K562 (cell line): Measurements from ENCODE around the gene BBS5. TPM values are rescaled to one million over a fixed set of nuclear protein-coding genes. Genes with fewer than 3 reads are reported as not detected.

Experiments used
- FOXA3 ChIP-seq, 2 experiments: fragments of 450-650 bp in 1 of 2; sonication (generic) in 1 of 2; formaldehyde crosslinking; IDR thresholded peaks in 1 of 2; conservative IDR thresholded peaks in 1 of 2; 2 replicates each; pipeline versions ENCODE4 v1.4.0 to v1.8.0; 2020 to 2022; ENCODE audit warnings: mild to moderate bottlenecking in 2 of 2, missing genetic modification reagents in 1 of 2
- MTA3 ChIP-seq: fragments of 450-650 bp; formaldehyde crosslinking; IDR thresholded peaks from 2 replicates; pipeline ENCODE4 v1.6.1; 2017; ENCODE audit warnings: mild to moderate bottlenecking, borderline replicate concordance
- NR2C2 ChIP-seq, 2 experiments: fragments of 200-800 bp in 1 of 2; sonication (Bioruptor generic) in 1 of 2; sonication (generic) in 1 of 2; formaldehyde crosslinking in 1 of 2; IDR thresholded peaks; 2 replicates each; pipeline versions ENCODE4 v1.6.1 to v1.8.0; 2016 to 2022; ENCODE audit warnings: mild to moderate bottlenecking in 1 of 2, missing compliant biosample characterization in 1 of 2, missing genetic modification characterization in 1 of 2, missing genetic modification reagents in 1 of 2
- PML ChIP-seq: IDR thresholded peaks from 2 replicates; pipeline ENCODE4 v1.6.1; 2012; ENCODE audit warnings: low read length, inconsistent platforms
- SMC3 ChIP-seq: conservative IDR thresholded peaks from 2 replicates; pipeline ENCODE4 v1.6.1; 2011; ENCODE audit warnings: low read depth, low read length, improper control_type of control experiment; ENCODE audit not compliant: insufficient read depth
- SREBF1 ChIP-seq: fragments of 150-350 bp; IDR thresholded peaks from 2 replicates; pipeline ENCODE4 v1.6.1; 2014; ENCODE audit warnings: antibody characterized with exemption, low read depth, low read length, borderline replicate concordance
- ZNF586 ChIP-seq: fragments of 450-650 bp; formaldehyde crosslinking; conservative IDR thresholded peaks from 2 replicates; pipeline ENCODE4 v1.4.0; 2020; ENCODE audit warnings: mild to moderate bottlenecking, moderate library complexity
- ZNF780A ChIP-seq: fragments of 250-450 bp; sonication (Bioruptor Pico); IDR thresholded peaks from 2 replicates; pipeline ENCODE4 v1.5.0; 2021; ENCODE audit warnings: mild to moderate bottlenecking
- polyA plus RNA-seq, 8 experiments: library from polyadenylated mRNA; depleted of rRNA in 4 of 8; stranded (reverse) in 5 of 8; unstranded in 3 of 8; fragments of >200 nt; fragmentation: Nextera tagmentation in 2 of 8; fragmentation: Illumina TruSeq in 1 of 8; extraction: Ambion mirVana in 2 of 8; extraction: Trizol in 1 of 8; gene quantifications; 2 replicates each; pipeline versions ENCODE4 v1.2.1 to v1.2.3, GENCODE V29; 2011 to 2014; ENCODE audit warnings: inconsistent platforms in 1 of 8, missing spikeins in 1 of 8
- total RNA-seq, 7 experiments: library from RNA; depleted of rRNA in 6 of 7; stranded (reverse); fragments of >200 nt in 6 of 7; fragmentation: Illumina TruSeq in 2 of 7; extraction: Trizol in 2 of 7; gene quantifications; 2 replicates each; pipeline versions ENCODE4 v1.2.1 to v1.2.3, GENCODE V29; 2011 to 2021; ENCODE audit warnings: low replicate concordance in 1 of 7
- TF ChIP-seq, protein P1 (sequence below), 2 experiments: fragments of 450-650 bp in 1 of 2; IDR thresholded peaks; 2 replicates each; pipeline ENCODE4 v1.6.1; 2011 to 2017; ENCODE audit warnings: low read depth in 2 of 2, antibody characterized with exemption in 1 of 2, borderline replicate concordance in 1 of 2, low read length in 1 of 2, mild to moderate bottlenecking in 1 of 2, mixed read lengths in 1 of 2; ENCODE audit not compliant: control insufficient read depth in 1 of 2
- TF ChIP-seq, protein P2 (sequence below): fragments of 200-600 bp; sonication (generic); IDR thresholded peaks from one replicate; pipeline ENCODE4 v1.6.1; 2012; ENCODE audit warnings: mild to moderate bottlenecking, low read depth, low read length, inconsistent platforms

The BBS5 gene
- total and polyA plus RNA-seq, 9 of the 15 experiments (the other 6 are each of a cell fraction or from before 2014, with no cell fraction given), result 0.48 to 6.9 (median 4.3) TPM

DNA sequence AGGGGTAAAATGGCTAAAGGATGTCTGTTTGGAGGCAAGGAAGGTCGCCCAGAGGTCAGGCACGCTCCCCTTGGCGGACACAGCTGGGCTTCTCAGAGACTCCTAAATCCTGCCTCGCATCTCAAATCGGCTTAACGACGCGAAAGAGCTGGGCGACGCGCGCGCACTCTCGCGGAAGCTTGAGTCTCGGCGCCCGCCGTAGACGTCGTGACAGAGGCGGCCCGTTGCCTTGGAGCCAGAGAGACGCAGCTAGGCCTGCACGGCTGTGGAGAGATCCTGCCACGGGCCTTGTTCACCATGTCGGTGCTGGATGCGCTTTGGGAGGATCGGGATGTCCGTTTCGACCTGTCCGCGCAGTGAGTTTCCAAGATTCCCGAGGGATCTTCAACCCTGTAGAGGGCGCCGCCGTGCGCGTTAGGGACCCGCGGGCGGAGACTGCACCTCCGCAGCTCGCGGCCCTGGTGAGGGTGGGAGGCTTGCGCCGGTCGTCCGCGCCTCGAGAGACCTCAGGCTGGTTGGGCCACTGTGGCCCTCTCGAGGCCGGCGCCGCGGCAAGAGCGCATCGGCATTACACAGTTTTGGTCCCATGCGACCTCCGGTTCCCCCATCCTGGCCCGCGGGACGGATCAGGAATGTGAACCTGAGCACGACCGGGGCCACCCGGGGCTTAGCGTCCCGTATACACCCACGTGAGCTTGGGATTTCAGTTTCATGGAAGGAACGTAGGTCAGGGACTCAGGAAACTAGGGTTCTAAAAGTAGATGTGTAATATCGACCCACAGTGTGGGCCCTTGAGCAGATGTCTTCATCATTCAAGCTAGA lies at the start of gene BBS5 (continued):
- TF ChIP-seq, protein P1, sequence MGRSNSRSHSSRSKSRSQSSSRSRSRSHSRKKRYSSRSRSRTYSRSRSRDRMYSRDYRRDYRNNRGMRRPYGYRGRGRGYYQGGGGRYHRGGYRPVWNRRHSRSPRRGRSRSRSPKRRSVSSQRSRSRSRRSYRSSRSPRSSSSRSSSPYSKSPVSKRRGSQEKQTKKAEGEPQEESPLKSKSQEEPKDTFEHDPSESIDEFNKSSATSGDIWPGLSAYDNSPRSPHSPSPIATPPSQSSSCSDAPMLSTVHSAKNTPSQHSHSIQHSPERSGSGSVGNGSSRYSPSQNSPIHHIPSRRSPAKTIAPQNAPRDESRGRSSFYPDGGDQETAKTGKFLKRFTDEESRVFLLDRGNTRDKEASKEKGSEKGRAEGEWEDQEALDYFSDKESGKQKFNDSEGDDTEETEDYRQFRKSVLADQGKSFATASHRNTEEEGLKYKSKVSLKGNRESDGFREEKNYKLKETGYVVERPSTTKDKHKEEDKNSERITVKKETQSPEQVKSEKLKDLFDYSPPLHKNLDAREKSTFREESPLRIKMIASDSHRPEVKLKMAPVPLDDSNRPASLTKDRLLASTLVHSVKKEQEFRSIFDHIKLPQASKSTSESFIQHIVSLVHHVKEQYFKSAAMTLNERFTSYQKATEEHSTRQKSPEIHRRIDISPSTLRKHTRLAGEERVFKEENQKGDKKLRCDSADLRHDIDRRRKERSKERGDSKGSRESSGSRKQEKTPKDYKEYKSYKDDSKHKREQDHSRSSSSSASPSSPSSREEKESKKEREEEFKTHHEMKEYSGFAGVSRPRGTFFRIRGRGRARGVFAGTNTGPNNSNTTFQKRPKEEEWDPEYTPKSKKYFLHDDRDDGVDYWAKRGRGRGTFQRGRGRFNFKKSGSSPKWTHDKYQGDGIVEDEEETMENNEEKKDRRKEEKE (IDR thresholded peaks at IDR 0.05; ENCODE audit: borderline replicate concordance in 1 of 2, control insufficient read depth in 1 of 2, low read depth in 2 of 2, low read length in 1 of 2), result 0 out of 4 replicates have a peak, but pooled peaks of 1 of the 2 experiments have one; percentile 22
- TF ChIP-seq ZNF780A, result no peak
- TF ChIP-seq, protein P2, sequence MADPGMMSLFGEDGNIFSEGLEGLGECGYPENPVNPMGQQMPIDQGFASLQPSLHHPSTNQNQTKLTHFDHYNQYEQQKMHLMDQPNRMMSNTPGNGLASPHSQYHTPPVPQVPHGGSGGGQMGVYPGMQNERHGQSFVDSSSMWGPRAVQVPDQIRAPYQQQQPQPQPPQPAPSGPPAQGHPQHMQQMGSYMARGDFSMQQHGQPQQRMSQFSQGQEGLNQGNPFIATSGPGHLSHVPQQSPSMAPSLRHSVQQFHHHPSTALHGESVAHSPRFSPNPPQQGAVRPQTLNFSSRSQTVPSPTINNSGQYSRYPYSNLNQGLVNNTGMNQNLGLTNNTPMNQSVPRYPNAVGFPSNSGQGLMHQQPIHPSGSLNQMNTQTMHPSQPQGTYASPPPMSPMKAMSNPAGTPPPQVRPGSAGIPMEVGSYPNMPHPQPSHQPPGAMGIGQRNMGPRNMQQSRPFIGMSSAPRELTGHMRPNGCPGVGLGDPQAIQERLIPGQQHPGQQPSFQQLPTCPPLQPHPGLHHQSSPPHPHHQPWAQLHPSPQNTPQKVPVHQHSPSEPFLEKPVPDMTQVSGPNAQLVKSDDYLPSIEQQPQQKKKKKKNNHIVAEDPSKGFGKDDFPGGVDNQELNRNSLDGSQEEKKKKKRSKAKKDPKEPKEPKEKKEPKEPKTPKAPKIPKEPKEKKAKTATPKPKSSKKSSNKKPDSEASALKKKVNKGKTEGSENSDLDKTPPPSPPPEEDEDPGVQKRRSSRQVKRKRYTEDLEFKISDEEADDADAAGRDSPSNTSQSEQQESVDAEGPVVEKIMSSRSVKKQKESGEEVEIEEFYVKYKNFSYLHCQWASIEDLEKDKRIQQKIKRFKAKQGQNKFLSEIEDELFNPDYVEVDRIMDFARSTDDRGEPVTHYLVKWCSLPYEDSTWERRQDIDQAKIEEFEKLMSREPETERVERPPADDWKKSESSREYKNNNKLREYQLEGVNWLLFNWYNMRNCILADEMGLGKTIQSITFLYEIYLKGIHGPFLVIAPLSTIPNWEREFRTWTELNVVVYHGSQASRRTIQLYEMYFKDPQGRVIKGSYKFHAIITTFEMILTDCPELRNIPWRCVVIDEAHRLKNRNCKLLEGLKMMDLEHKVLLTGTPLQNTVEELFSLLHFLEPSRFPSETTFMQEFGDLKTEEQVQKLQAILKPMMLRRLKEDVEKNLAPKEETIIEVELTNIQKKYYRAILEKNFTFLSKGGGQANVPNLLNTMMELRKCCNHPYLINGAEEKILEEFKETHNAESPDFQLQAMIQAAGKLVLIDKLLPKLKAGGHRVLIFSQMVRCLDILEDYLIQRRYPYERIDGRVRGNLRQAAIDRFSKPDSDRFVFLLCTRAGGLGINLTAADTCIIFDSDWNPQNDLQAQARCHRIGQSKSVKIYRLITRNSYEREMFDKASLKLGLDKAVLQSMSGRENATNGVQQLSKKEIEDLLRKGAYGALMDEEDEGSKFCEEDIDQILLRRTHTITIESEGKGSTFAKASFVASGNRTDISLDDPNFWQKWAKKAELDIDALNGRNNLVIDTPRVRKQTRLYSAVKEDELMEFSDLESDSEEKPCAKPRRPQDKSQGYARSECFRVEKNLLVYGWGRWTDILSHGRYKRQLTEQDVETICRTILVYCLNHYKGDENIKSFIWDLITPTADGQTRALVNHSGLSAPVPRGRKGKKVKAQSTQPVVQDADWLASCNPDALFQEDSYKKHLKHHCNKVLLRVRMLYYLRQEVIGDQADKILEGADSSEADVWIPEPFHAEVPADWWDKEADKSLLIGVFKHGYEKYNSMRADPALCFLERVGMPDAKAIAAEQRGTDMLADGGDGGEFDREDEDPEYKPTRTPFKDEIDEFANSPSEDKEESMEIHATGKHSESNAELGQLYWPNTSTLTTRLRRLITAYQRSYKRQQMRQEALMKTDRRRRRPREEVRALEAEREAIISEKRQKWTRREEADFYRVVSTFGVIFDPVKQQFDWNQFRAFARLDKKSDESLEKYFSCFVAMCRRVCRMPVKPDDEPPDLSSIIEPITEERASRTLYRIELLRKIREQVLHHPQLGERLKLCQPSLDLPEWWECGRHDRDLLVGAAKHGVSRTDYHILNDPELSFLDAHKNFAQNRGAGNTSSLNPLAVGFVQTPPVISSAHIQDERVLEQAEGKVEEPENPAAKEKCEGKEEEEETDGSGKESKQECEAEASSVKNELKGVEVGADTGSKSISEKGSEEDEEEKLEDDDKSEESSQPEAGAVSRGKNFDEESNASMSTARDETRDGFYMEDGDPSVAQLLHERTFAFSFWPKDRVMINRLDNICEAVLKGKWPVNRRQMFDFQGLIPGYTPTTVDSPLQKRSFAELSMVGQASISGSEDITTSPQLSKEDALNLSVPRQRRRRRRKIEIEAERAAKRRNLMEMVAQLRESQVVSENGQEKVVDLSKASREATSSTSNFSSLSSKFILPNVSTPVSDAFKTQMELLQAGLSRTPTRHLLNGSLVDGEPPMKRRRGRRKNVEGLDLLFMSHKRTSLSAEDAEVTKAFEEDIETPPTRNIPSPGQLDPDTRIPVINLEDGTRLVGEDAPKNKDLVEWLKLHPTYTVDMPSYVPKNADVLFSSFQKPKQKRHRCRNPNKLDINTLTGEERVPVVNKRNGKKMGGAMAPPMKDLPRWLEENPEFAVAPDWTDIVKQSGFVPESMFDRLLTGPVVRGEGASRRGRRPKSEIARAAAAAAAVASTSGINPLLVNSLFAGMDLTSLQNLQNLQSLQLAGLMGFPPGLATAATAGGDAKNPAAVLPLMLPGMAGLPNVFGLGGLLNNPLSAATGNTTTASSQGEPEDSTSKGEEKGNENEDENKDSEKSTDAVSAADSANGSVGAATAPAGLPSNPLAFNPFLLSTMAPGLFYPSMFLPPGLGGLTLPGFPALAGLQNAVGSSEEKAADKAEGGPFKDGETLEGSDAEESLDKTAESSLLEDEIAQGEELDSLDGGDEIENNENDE, result no peak
- TF ChIP-seq NR2C2 (CRISPR knock-in tag; IDR thresholded peaks at IDR 0.05), result peak; percentile 48; the same call in 1 of the 2 replicates
- no peak for TF ChIP-seq NR2C2 (tag; IDR thresholded peaks at IDR 0.05)
- TF ChIP-seq ZNF586 (CRISPR knock-in tag), result 0 out of 2 replicates have a peak, but pooled peaks have one; percentile 20
- TF ChIP-seq MTA3, result peak; percentile 99
- TF ChIP-seq SREBF1, result peak; percentile 29; the same call in 1 of the 2 replicates
- TF ChIP-seq FOXA3 (CRISPR knock-in tag; conservative IDR thresholded peaks at IDR 0.05 in 1 of 2, IDR thresholded peaks at IDR 0.05 in 1 of 2), result peak in 1 of 2 experiments; percentile 77; a peak in 2 of 4 replicates
- no peak; the same call in 1 of the 2 replicates for TF ChIP-seq PML
- peak; percentile 43 for TF ChIP-seq SMC3
